ENCODE results near the gene ARL4A. TPM values are rescaled to one million over a fixed set of nuclear protein-coding genes. Genes with fewer than 3 reads are reported as not detected.
A peak's percentile ranks its signal among the peaks of the same experiment; 100 is the strongest.
"Not testable (repeated sequence)": the region's sequence is repeated elsewhere in the genome, so short reads cannot be mapped to it uniquely, and the experiment has no call there.

The ARL4A gene
- total RNA-seq, 2 experiments from 2014 or later, result 72.5 to 75.9 TPM

GRCh38 chr7:12687718-12688171, 312 bp downstream of the ARL4A start:
- peak overlapping the region; percentile 90 to 98 for H3K27ac ChIP-seq (ENCODE audit: low read depth in 1 of 2, low read length in 2 of 2)
- TF ChIP-seq CTCF (IDR thresholded peaks at IDR 0.05), result no peak
- peaks cover 40% of the 10 kb centered on the region for H3K4me1 Mint-ChIP-seq (ENCODE audit: low read depth)

GRCh38 chr7:12688485-12689170, 1.2 kb downstream of the ARL4A start:
- H3K36me3 Mint-ChIP-seq (ENCODE audit: low read depth); H3K9me3 Mint-ChIP-seq; H3K4me3 ChIP-seq (ENCODE audit: low read length); ATAC-seq (ENCODE audit: poor library complexity); H3K27ac ChIP-seq (ENCODE audit: low read depth in 1 of 2, low read length in 2 of 2); DNase-seq; H3K27me3 ChIP-seq (ENCODE audit: control insufficient read depth in 1 of 2, insufficient read depth in 2 of 2, low read length in 2 of 2); H3K9me3 ChIP-seq (ENCODE audit: control insufficient read depth in 1 of 2, insufficient read depth in 1 of 2, low read length in 2 of 2); H3K36me3 ChIP-seq (ENCODE audit: insufficient read depth, low read length); H3K27ac Mint-ChIP-seq; CTCF ChIA-PET; H3K27me3 Mint-ChIP-seq; POLR2A ChIA-PET: not testable (repeated sequence)
- Mint-ChIP-seq H3K4me1 (ENCODE audit: low read depth) (peaks cover 44% of the 10 kb centered on the region), H3K4me3 (peak overlapping the region; percentile 96)
- peaks cover 24% of the 10 kb centered on the region for H3K4me1 ChIP-seq (ENCODE audit: insufficient read depth, low read length)
- intact Hi-C loops (cut with DNase I, micrococcal nuclease), result loop anchor here (10.0 kb wide), 2 partner anchors 164 to 1036 kb away; no protein-coding TSS in a partner anchor

More at GRCh38 chr7:12687718-12688171, 312 bp downstream of the ARL4A start:
- H3K9me3 Mint-ChIP-seq, result no peaks in the 10 kb centered on the region
- intact Hi-C loops (cut with DNase I, micrococcal nuclease), result loop anchor here (2.0 to 10.0 kb wide), 4 partner anchors 43 to 1037 kb away; no protein-coding TSS in a partner anchor
- DNase-seq, result no peak
- ChIA-PET POLR2A (interaction anchor here (0.7 to 2.6 kb wide), 7 partner anchors 9 to 477 kb away, joined by 3 to 14 read pairs (median 6); partner anchors contain the start of genes SCIN and TMEM106B), CTCF (interaction anchor here (1.2 to 2.6 kb wide), 9 partner anchors 8 to 577 kb away, joined by 3 to 28 read pairs (median 7); no protein-coding TSS in a partner anchor)
- no peaks in the 10 kb centered on the region for H3K27me3 ChIP-seq (ENCODE audit: control insufficient read depth in 1 of 2, insufficient read depth in 2 of 2, low read length in 2 of 2)
- no peaks in the 10 kb centered on the region for H3K27me3 Mint-ChIP-seq
- H3K9me3 ChIP-seq (ENCODE audit: control insufficient read depth in 1 of 2, insufficient read depth in 1 of 2, low read length in 2 of 2), result peaks cover 0 to 3% of the 10 kb centered on the region in 2 experiments
- H3K4me3 Mint-ChIP-seq, result peak overlapping the region; percentile 96
- H3K4me3 ChIP-seq (ENCODE audit: low read length), result peak overlapping the region; percentile 89
- peaks cover 6% of the 10 kb centered on the region for H3K36me3 Mint-ChIP-seq (ENCODE audit: low read depth)
- H3K27ac Mint-ChIP-seq, result peak overlapping the region; percentile 89
- no peak for ATAC-seq (ENCODE audit: poor library complexity)
- H3K36me3 ChIP-seq (ENCODE audit: insufficient read depth, low read length), result no peaks in the 10 kb centered on the region
- peaks cover 24% of the 10 kb centered on the region for H3K4me1 ChIP-seq (ENCODE audit: insufficient read depth, low read length)

- Histone ChIP-seq H3K27ac (ENCODE audit: low read depth in 1 of 2, low read length in 2 of 2) (no peak overlapping the region), H3K4me3 (ENCODE audit: low read length) (no peak overlapping the region), H3K36me3 (ENCODE audit: insufficient read depth, low read length) (no peaks in the 10 kb centered on the region), H3K27me3 (ENCODE audit: control insufficient read depth in 1 of 2, insufficient read depth in 2 of 2, low read length in 2 of 2) (no peaks in the 10 kb centered on the region), H3K9me3 (ENCODE audit: control insufficient read depth in 1 of 2, insufficient read depth in 1 of 2, low read length in 2 of 2) (peaks cover 0 to 3% of the 10 kb centered on the region in 2 experiments), H3K4me1 (ENCODE audit: insufficient read depth, low read length) (peaks cover 24% of the 10 kb centered on the region)
- ATAC-seq (ENCODE audit: poor library complexity), result no peak
- Mint-ChIP-seq H3K9me3 (no peaks in the 10 kb centered on the region), H3K4me3 (peak overlapping the region; percentile 30), H3K27ac (no peak overlapping the region), H3K4me1 (ENCODE audit: low read depth) (peaks cover 44% of the 10 kb centered on the region), H3K27me3 (no peaks in the 10 kb centered on the region), H3K36me3 (ENCODE audit: low read depth) (peaks cover 6% of the 10 kb centered on the region)
- intact Hi-C loops (cut with DNase I, micrococcal nuclease), result loop anchor here (10.0 kb wide), 2 partner anchors 165 to 1035 kb away; no protein-coding TSS in a partner anchor
- CTCF ChIA-PET, result no interaction called here
- DNase-seq, result no peak
- POLR2A ChIA-PET, result interaction anchor here (1.2 kb wide), 1 partner anchor 415 kb away, joined by 3 read pairs; no protein-coding TSS in a partner anchor
- no peak for TF ChIP-seq CTCF (IDR thresholded peaks at IDR 0.05)
Observed at GRCh38 chr7:12689451-12689850, 2.0 kb downstream of the ARL4A start.

Data from CD4-positive, alpha-beta T cell (primary cell).